PC-9 (cell line): ENCODE data around the gene OSMR. TPM values are rescaled to one million over a fixed set of nuclear protein-coding genes. Genes with fewer than 3 reads are reported as not detected.

Experiments used
- BruUV-seq: library from RNA; stranded (reverse); fragments of 400-500 nt; replicated peaks from 2 replicates; lab custom pipeline; 2021; lab: Mats Ljungman, UMichigan
- CTCF ChIA-PET: fragments of 300-600 bp; sonication (Branson Sonifier 250); formaldehyde crosslinking; loops from one replicate; lab custom pipeline; 2022; ENCODE audit warnings: antibody characterized with exemption; lab: Charles Lee
- POLR2A ChIA-PET: fragments of 300-600 bp; sonication (Branson Sonifier 250); formaldehyde crosslinking; loops from one replicate; lab custom pipeline; 2022; ENCODE audit warnings: antibody characterized with exemption; ENCODE audit not compliant: unreplicated experiment; lab: Charles Lee
- DNase-seq, 2 experiments: peaks; one replicate each; pipeline versions ENCODE4 v3.0.0 to v3.0.0-alpha.2; 2015 to 2022; ENCODE audit warnings: mixed read lengths in 1 of 2
- H2AFZ ChIP-seq: fragments of 200-600 bp; sonication (generic); 2 replicates; pipeline ENCODE4 v1.8.1; 2017; ENCODE audit warnings: antibody characterized with exemption
- H3F3A ChIP-seq: fragments of 200-600 bp; sonication (generic); 2 replicates; pipeline ENCODE4 v1.8.1; 2017; ENCODE audit warnings: antibody characterized with exemption, mild to moderate bottlenecking, low read depth; ENCODE audit not compliant: insufficient read depth
- H3K27ac ChIP-seq: fragments of 200-600 bp; sonication (generic); 2 replicates; pipeline ENCODE4 v1.6.1; 2016; ENCODE audit warnings: mixed run types
- H3K27me3 ChIP-seq: fragments of 200-600 bp; sonication (generic); 2 replicates; pipeline ENCODE4 v1.6.1; 2016; ENCODE audit warnings: low read depth, mixed run types; ENCODE audit not compliant: insufficient read depth
- H3K36me3 ChIP-seq: fragments of 200-600 bp; sonication (generic); 2 replicates; pipeline ENCODE4 v1.6.1; 2016; ENCODE audit warnings: low read depth, mixed run types
- H3K4me1 ChIP-seq: fragments of 200-600 bp; sonication (generic); replicated peaks from 2 replicates; pipeline ENCODE4 v1.6.1; 2016; ENCODE audit warnings: mixed run types; ENCODE audit not compliant: insufficient read depth
- H3K4me2 ChIP-seq: fragments of 200-600 bp; sonication (generic); 2 replicates; pipeline ENCODE4 v1.6.1; 2017; ENCODE audit warnings: mixed run types
- H3K4me3 ChIP-seq: fragments of 200-600 bp; sonication (generic); 2 replicates; pipeline ENCODE4 v1.6.1; 2016; ENCODE audit warnings: mixed run types
- H3K79me2 ChIP-seq: fragments of 200-600 bp; sonication (generic); 2 replicates; pipeline ENCODE4 v1.6.1; 2017; ENCODE audit warnings: low read depth, mixed run types
- H3K9me2 ChIP-seq: fragments of 200-600 bp; sonication (generic); 2 replicates; pipeline ENCODE4 v1.8.1; 2017; ENCODE audit warnings: mild to moderate bottlenecking; ENCODE audit not compliant: insufficient read depth
- H3K9me3 ChIP-seq: fragments of 200-600 bp; sonication (generic); 2 replicates; pipeline ENCODE4 v1.8.1; 2016; ENCODE audit warnings: low read depth; ENCODE audit not compliant: insufficient read depth
- H4K20me1 ChIP-seq: fragments of 200-600 bp; sonication (generic); 2 replicates; pipeline ENCODE4 v1.8.1; 2017; ENCODE audit not compliant: insufficient read depth
- CTCF ChIP-seq: fragments of 200-600 bp; sonication (generic); conservative IDR thresholded peaks from 2 replicates; pipeline ENCODE4 v1.6.1; 2017; ENCODE audit warnings: mixed run types, antibody characterized with exemption, mild to moderate bottlenecking, moderate library complexity
- EZH2 ChIP-seq: fragments of 200-600 bp; sonication (generic); IDR thresholded peaks from 2 replicates; pipeline ENCODE4 v1.8.0; 2017; ENCODE audit warnings: antibody characterized with exemption, low read depth
- intact Hi-C: fragments of 100-400 bp; cut with micrococcal nuclease; formaldehyde crosslinking; loops from one replicate; pipeline ENCODE4 v1.10.0; 2022; ENCODE audit not compliant: unreplicated experiment
- total RNA-seq: library from RNA; stranded (reverse); gene quantifications from 2 replicates; pipeline ENCODE4 v1.2.3, GENCODE V29; 2021

Gene OSMR
- total RNA-seq, 1 experiment from 2014 or later: 65.4 TPM

- ChIA-PET CTCF (interaction anchor here (0.5 kb wide), 1 partner anchor 310 kb away, joined by 8 read pairs; no protein-coding TSS in a partner anchor), POLR2A (interaction anchor here (0.7 kb wide), 1 partner anchor 1777 kb away, joined by 3 read pairs; no protein-coding TSS in a partner anchor)
- no TSS peak for BruUV-seq
- H3K36me3 ChIP-seq: peaks cover 36% of the 10 kb centered on the region
- H3K27me3 ChIP-seq: no peaks in the 10 kb centered on the region
- H3F3A ChIP-seq: peaks cover 5% of the 10 kb centered on the region
- H4K20me1 ChIP-seq: no peaks in the 10 kb centered on the region
- no peak overlapping the region for H3K4me3 ChIP-seq
- H3K9me2 ChIP-seq: no peaks in the 10 kb centered on the region
- peaks cover 33% of the 10 kb centered on the region for H3K79me2 ChIP-seq
- H3K27ac ChIP-seq: no peak overlapping the region
- no peak for DNase-seq
- H3K9me3 ChIP-seq: no peaks in the 10 kb centered on the region
- no peaks in the 10 kb centered on the region for H3K4me1 ChIP-seq
- no peak overlapping the region for H2AFZ ChIP-seq
- H3K4me2 ChIP-seq: no peak overlapping the region
- TF ChIP-seq CTCF: no peak
- no peak for TF ChIP-seq EZH2
- intact Hi-C loops: no loop called here
Observed at GRCh38 chr5:38837932-38838331, 7.9 kb upstream of the OSMR start.

GRCh38 chr5:38843665-38844064, 2.1 kb upstream of the OSMR start:
- peak overlapping the region; percentile 79; the same call in 1 of the 2 replicates for H3K4me3 ChIP-seq

GRCh38 chr5:38846379-38847011, 683 bp downstream of the OSMR start:
- H4K20me1 ChIP-seq: no peaks in the 10 kb centered on the region
- peaks cover 7% of the 10 kb centered on the region; the same call in 1 of the 2 replicates for H3K9me3 ChIP-seq
- peaks cover 88% of the 10 kb centered on the region for H3K79me2 ChIP-seq
- H3K27ac ChIP-seq: peak overlapping the region; percentile 95
- peak overlapping the region; percentile 79 for H3K4me3 ChIP-seq
- peaks cover 4% of the 10 kb centered on the region; the same call in 1 of the 2 replicates for H3F3A ChIP-seq
- TSS peak; percentile 53 for BruUV-seq
- peak overlapping the region; percentile 92 for H3K4me2 ChIP-seq
- peak in 1 of 2 experiments; percentile 46 for DNase-seq
- peak overlapping the region; percentile 94 for H2AFZ ChIP-seq
- no peak for TF ChIP-seq EZH2
- TF ChIP-seq CTCF: no peak
- peaks cover 38% of the 10 kb centered on the region for H3K36me3 ChIP-seq
- ChIA-PET POLR2A (interaction anchor here (0.6 kb wide), 1 partner anchor 65 kb away, joined by 3 read pairs; no protein-coding TSS in a partner anchor), CTCF (interaction anchor here (1.0 to 1.7 kb wide), 3 partner anchors 25 to 37 kb away, joined by 4 to 9 read pairs (median 9); no protein-coding TSS in a partner anchor)
- H3K27me3 ChIP-seq: no peaks in the 10 kb centered on the region
- peaks cover 48% of the 10 kb centered on the region for H3K4me1 ChIP-seq
- intact Hi-C loops: loop anchor here (5.0 to 10.0 kb wide), 5 partner anchors 231 to 1538 kb away; no protein-coding TSS in a partner anchor
- no peaks in the 10 kb centered on the region for H3K9me2 ChIP-seq

More at GRCh38 chr5:38843665-38844064, 2.1 kb upstream of the OSMR start:
- H3K9me3 ChIP-seq: no peaks in the 10 kb centered on the region
- no peak for TF ChIP-seq CTCF
- no peak for TF ChIP-seq EZH2
- intact Hi-C loops: loop anchor here (10.0 kb wide), 2 partner anchors 381 to 1541 kb away; no protein-coding TSS in a partner anchor
- H3K9me2 ChIP-seq: no peaks in the 10 kb centered on the region
- POLR2A ChIA-PET: no interaction called here
- no TSS peak for BruUV-seq
- no peak overlapping the region for H3K27ac ChIP-seq
- H3K36me3 ChIP-seq: peaks cover 27% of the 10 kb centered on the region
- no peak overlapping the region for H2AFZ ChIP-seq
- H3K79me2 ChIP-seq: peaks cover 74% of the 10 kb centered on the region
- H3F3A ChIP-seq: peaks cover 4% of the 10 kb centered on the region; the same call in 1 of the 2 replicates
- H4K20me1 ChIP-seq: no peaks in the 10 kb centered on the region
- H3K4me2 ChIP-seq: peak overlapping the region; percentile 92
- no peak for DNase-seq
- no peaks in the 10 kb centered on the region for H3K27me3 ChIP-seq
- CTCF ChIA-PET: no interaction called here
- peaks cover 32% of the 10 kb centered on the region for H3K4me1 ChIP-seq
